Heart right ventricle (tissue), 16 donors: ENCODE data around the gene CGRRF1. TPM values are rescaled to one million over a fixed set of nuclear protein-coding genes. Genes with fewer than 3 reads are reported as not detected.
A peak's percentile ranks its signal among the peaks of the same experiment; 100 is the strongest.

Experiments
- ATAC-seq, 8 donors: fragments of 200-7000 bp; cut with Tn5 transposase; one replicate each; pipeline ENCODE4 v1.9.1; 2020; ENCODE audit warnings: mild to moderate bottlenecking in 8 of 8, moderate library complexity in 8 of 8, moderate number of reproducible peaks in 1 of 8
- DNase-seq, 2 donors: peaks; one replicate each; pipeline ENCODE4 v3.0.0-alpha.2; 2020
- H3K27ac ChIP-seq, 10 donors: fragments of 200-600 bp; sonication (generic) in 2 of 10; one replicate each; pipeline versions ENCODE4 v1.5.0 to v1.8.0; 2020 to 2022; ENCODE audit warnings: mild to moderate bottlenecking in 3 of 10
- H3K27me3 ChIP-seq, 7 donors: fragments of 200-600 bp; one replicate each; pipeline ENCODE4 v1.8.0; 2021 to 2022; ENCODE audit warnings: mild to moderate bottlenecking in 2 of 7
- H3K36me3 ChIP-seq, 9 donors: fragments of 200-600 bp; sonication (generic) in 1 of 9; one replicate each; pipeline versions ENCODE4 v1.5.0 to v1.8.0; 2020 to 2022; ENCODE audit warnings: mild to moderate bottlenecking in 2 of 9
- H3K4me1 ChIP-seq, 9 donors: fragments of 200-600 bp; sonication (generic) in 1 of 9; one replicate each; pipeline versions ENCODE4 v1.5.0 to v1.8.0; 2020 to 2022; ENCODE audit warnings: mild to moderate bottlenecking in 4 of 9
- H3K4me3 ChIP-seq, 10 donors: fragments of 200-600 bp; sonication (generic) in 2 of 10; one replicate each; pipeline versions ENCODE4 v1.5.0 to v1.8.0; 2020 to 2022; ENCODE audit warnings: mild to moderate bottlenecking in 7 of 10, moderate library complexity in 2 of 10
- H3K9me3 ChIP-seq, 11 donors: fragments of 200-600 bp in 10 of 11; sonication (generic) in 2 of 11; one replicate each; pipeline versions ENCODE4 v1.5.0 to v1.8.0; 2013 to 2022; ENCODE audit warnings: mild to moderate bottlenecking in 2 of 11, control low read depth in 1 of 11, moderate library complexity in 1 of 11
- CTCF ChIP-seq, 9 donors: fragments of 200-600 bp; sonication (generic) in 2 of 9; IDR thresholded peaks; one replicate each; pipeline versions ENCODE4 v1.5.0 to v1.8.0; 2021 to 2022; ENCODE audit warnings: antibody characterized with exemption in 9 of 9, mild to moderate bottlenecking in 5 of 9, moderate library complexity in 1 of 9
- WGBS, 2 donors: extraction: QIAGEN DNeasy Blood & Tissue Kit; methylation state at CpG; one replicate each; pipeline ENCODE4 v1.1.7; 2013; ENCODE audit warnings: inconsistent platforms in 1 of 2; 5-methylcytosine and 5-hydroxymethylcytosine counted together
- intact Hi-C, 10 donors: fragments of 100-400 bp; cut with DNase I; formaldehyde crosslinking; loops; one replicate each; pipeline versions ENCODE4 v1.11.1 to v1.14.2; 2022
- polyA plus RNA-seq, 2 donors: library from polyadenylated mRNA; stranded (reverse); fragments of 200-250 nt; gene quantifications; one replicate each; pipeline ENCODE4 v1.2.3, GENCODE V29; 2013
- total RNA-seq, 10 donors: library from RNA; stranded (reverse); fragmentation: NEBNext Ultra II Directional in 3 of 10; extraction: Animal tissue kit (Norgen Biotek cat#: 25700) in 3 of 10; gene quantifications; one replicate each; pipeline versions ENCODE4 v1.2.1 to v1.2.4, GENCODE V29; 2021 to 2023
- donor health status: Arrhythmogenic right ventricular cardiomyopathy.
- donor health status: ischemic (EF 13 %, LVEDD 7.1; RV severe dilation, severe dysfunction).
- donor health status: healthy with polysubstance abuse.
- donor health status: DM: no; HTN: yes; CAD: no.
- donor health status: DM: no; HTN: no; CAD: no.
- donor health status: ischemic (EF 25% LVEDD 6.9; RV normal size, moderate dysfunction).
- donor health status: ischemic (EF 25% LVEDD 5.7; RV mildly dilated, moderate dysfunction).
- donor health status: healthy.
- donor health status: DM: yes; HTN: yes; CAD: no.
- donor health status: Ischemic cardiomyopathy.
- donor health status: ischemic (EF 35%, LVEDD 5.7; RV mildly dilated, moderate dysfunction).
- donor health status: nonischemic (EF 11% LVEDD 7.7; RV severe dilation, severe dysfunction).
- donor health status: DM: yes; HTN: yes; CAD: no.
- donor health status: PGD.
- donor health status: ischemic (EF 29% LVEDD 5.4; RV normal size, mild dysfunction).
- donor health status: nonischemic (EF 23%, LVEDD 6.1; RV moderate dilation, normal function).

The CGRRF1 gene
- total and polyA plus RNA-seq, 12 donors: 14.2 to 23.1 (median 17.6) TPM

- Histone ChIP-seq H3K9me3 (no peaks in the 10 kb centered on the region), H3K4me1 (peaks cover 0 to 26% (median 0%) of the 10 kb centered on the region in 9 donors), H3K27ac (peak overlapping the region in 6 of 10 donors; percentile 23 to 74 (median 67)), H3K4me3 (peak overlapping the region in 1 of 10 donors; percentile 23), H3K36me3 (no peaks in the 10 kb centered on the region), H3K27me3 (peaks cover 0 to 3% (median 0%) of the 10 kb centered on the region in 7 donors)
- no peak for TF ChIP-seq CTCF (IDR thresholded peaks at IDR 0.05)
- 56 to 59% methylated on average over 5 of the region's 5 CpGs for WGBS, 2 donors
- intact Hi-C loops: no loop called here
- peak in 6 of 8 donors; percentile 34 to 53 (median 44) for ATAC-seq
- DNase-seq: no peak
These were observed 11.6 kb upstream of the CGRRF1 start for GRCh38 chr14:54498095-54498531.

GRCh38 chr14:54498579-54498978, 11.1 kb upstream of the CGRRF1 start:
- ATAC-seq (peak in 6 of 8 donors; percentile 11 to 58 (median 40)), DNase-seq (no peak)
- H3K4me1 ChIP-seq: peaks cover 0 to 30% (median 0%) of the 10 kb centered on the region in 9 donors
- no peak for TF ChIP-seq CTCF (IDR thresholded peaks at IDR 0.05)
- H3K36me3 ChIP-seq: no peaks in the 10 kb centered on the region
- intact Hi-C loops: no loop called here
- H3K9me3 ChIP-seq: no peaks in the 10 kb centered on the region
- H3K4me3 ChIP-seq: peak overlapping the region in 1 of 10 donors; percentile 23
- H3K27me3 ChIP-seq: peaks cover 0 to 3% (median 0%) of the 10 kb centered on the region in 7 donors
- H3K27ac ChIP-seq: peak overlapping the region in 6 of 10 donors; percentile 23 to 74 (median 67)
- 28 to 33% methylated on average over 7 of the region's 7 CpGs for WGBS, 2 donors

- peaks cover 0 to 3% (median 0%) of the 10 kb centered on the region in 7 donors for H3K27me3 ChIP-seq
- no peak overlapping the region for H3K27ac ChIP-seq
- no peak for TF ChIP-seq CTCF (IDR thresholded peaks at IDR 0.05)
- ATAC-seq (no peak), DNase-seq (no peak)
- no peak overlapping the region for H3K4me3 ChIP-seq
- 85 to 86% methylated on average over 3 of the region's 3 CpGs for WGBS, 2 donors
- peaks cover 0 to 33% (median 0%) of the 10 kb centered on the region in 9 donors for H3K4me1 ChIP-seq
- intact Hi-C loops: no loop called here
- H3K9me3 ChIP-seq: no peaks in the 10 kb centered on the region
- H3K36me3 ChIP-seq: no peaks in the 10 kb centered on the region
These were observed 9.0 kb upstream of the CGRRF1 start for GRCh38 chr14:54500744-54501143.

GRCh38 chr14:54501480-54501879, 8.2 kb upstream of the CGRRF1 start:
- 87 to 92% methylated on average over 3 of the region's 3 CpGs for WGBS, 2 donors
- H3K36me3 ChIP-seq: no peaks in the 10 kb centered on the region
- no peaks in the 10 kb centered on the region for H3K9me3 ChIP-seq
- H3K4me3 ChIP-seq: no peak overlapping the region
- H3K4me1 ChIP-seq: peaks cover 0 to 33% (median 0%) of the 10 kb centered on the region in 9 donors
- TF ChIP-seq CTCF (IDR thresholded peaks at IDR 0.05): no peak
- H3K27ac ChIP-seq: no peak overlapping the region
- ATAC-seq (no peak), DNase-seq (no peak)
- peaks cover 0 to 3% (median 0%) of the 10 kb centered on the region in 7 donors for H3K27me3 ChIP-seq
- intact Hi-C loops: no loop called here
